ACHN (cell line): ENCODE measurements around the gene RASL10B.
"Not testable (repeated sequence)": the region's sequence is repeated elsewhere in the genome, so short reads cannot be mapped to it uniquely, and the experiment has no call there.

Source experiments
- DNase-seq: peaks from one replicate; pipeline ENCODE4 v3.0.0-alpha.2; 2015
- in situ Hi-C: cut with HindIII; loops from 2 replicates; pipeline ENCODE4 v1.10.0; 2017; ENCODE audit warnings: low sequenced_read_pairs, low pct_ligation_motif_present, low pct_unique_long_range_greater_than_20kb

The RASL10B gene

DNA sequence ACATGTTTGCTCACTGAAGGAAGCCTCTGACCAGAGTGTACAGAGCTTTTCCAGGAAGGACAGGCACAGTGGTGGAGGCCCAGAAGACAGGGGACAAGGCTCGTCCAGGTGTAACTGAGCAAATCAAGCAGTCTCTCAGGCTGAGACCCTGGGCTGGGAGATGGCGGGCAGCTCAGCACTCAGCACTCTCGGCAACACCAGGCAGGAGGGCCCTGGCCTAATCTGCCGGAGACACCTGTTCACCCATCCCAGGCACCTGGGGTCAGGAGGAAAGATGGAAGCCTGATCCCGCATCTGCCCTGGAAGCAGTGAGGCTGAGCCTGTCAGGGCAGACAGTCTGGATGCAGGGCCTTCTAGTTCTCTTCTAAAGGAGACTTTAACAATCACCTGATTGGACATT, 4.8 kb downstream of the RASL10B start:
- in situ Hi-C loops, result no loop called here
- no peak for DNase-seq

DNA sequence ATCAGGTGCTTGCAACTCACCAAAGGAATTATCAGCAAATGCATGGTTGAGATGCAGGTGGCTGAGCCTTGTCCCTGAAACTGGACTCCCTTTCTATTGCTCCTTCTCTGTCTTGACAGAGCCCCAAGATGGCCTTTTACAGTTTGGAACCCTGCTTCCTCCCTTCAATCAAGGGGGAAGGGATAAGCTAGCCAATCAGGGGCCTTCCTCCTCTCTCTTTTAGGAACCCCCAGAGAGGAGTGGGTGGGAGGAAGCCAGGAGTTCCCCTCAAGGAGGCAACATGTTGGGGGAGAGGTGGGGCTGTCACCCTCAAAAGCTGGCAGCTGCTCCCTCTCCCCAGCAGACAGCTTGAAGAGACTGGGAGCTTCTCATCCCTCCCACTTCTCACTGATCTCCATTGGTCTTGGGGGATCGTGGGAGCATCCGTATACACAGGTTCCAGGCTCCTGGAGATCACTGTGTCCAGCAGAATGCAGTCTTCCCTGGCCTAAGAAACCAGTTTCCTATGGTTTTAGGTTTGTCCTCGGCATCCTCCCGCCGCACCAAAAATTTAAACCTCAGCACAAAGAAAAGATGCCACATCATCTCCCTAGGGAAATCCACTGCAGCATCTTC, 7.2 kb downstream of the RASL10B start:
- no peak for DNase-seq
- in situ Hi-C loops, result no loop called here

DNA sequence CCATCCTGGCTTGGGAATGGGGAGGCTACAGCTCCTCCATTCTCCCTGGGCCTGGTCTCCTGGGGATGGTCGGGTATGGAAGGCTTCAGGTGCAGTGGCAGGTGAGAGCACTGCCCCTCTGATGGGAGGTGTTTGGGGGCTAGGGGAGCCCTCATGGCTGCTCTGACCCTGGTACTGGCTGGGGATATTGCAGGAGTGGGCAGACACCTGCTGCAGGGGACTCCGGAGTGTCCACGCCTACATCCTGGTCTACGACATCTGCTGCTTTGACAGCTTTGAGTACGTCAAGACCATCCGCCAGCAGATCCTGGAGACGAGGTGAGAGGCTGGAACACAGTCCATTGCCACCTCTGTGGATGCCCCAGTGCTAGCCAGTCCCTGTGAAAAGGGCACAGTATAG, 8.8 kb downstream of the RASL10B start:
- no peak for DNase-seq
- in situ Hi-C loops, result no loop called here

DNA sequence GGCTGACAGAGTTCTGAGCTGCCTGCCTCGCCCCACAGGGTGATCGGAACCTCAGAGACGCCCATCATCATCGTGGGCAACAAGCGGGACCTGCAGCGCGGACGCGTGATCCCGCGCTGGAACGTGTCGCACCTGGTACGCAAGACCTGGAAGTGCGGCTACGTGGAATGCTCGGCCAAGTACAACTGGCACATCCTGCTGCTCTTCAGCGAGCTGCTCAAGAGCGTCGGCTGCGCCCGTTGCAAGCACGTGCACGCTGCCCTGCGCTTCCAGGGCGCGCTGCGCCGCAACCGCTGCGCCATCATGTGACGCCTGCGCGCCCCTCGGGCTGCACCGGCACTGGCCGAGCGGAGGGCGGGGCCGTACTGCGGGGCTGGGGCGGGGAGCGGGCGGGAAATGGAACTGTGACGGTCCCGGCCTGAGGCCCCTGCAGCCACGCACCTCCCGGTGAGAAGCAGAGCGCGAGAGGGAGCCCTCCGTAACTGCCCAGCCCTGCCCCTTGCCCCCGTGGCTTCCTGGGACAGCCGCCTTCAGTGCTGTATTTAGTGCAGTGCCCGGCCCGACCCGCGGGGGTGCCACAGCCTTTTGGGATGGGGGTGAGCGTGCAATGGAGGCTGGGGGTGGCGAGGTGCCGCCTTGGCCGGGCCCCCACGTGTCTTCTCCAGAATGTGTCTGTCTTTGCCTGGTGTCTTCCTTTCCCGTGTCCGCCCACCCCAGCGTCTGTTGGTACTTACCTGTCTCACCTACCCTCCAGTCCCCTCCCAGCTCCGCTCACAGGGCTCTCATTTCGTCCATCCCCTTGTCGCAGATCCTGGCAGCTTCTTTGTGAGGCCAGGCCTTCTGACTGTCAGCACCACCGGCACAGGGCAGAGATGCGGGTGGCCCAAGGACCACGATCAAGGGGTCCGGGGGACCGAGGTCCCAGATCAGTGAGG, 9.8 kb downstream of the RASL10B start:
- in situ Hi-C loops, result no loop called here
- DNase-seq, result no peak

DNA sequence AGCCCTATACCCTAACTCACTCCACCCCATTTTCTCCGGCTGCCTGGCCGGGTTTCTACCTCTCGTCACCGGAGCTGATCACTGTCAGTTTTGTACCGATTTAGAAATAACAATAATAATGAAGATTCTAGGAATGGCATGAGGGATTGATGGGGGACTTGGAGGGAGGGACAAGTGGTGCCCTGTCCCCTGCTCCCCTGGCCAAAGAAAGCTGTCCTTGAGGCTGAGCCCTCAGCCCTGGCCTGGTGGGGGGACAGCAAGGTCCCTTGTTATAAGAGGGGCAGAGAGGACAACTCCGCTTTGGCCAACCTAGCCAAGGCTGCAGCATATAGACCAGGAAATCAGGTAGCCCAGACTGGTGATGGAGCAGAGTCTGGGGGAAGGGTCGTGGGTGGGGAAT, 11.1 kb downstream of the RASL10B start:
- in situ Hi-C loops, result no loop called here
- no peak for DNase-seq

DNA sequence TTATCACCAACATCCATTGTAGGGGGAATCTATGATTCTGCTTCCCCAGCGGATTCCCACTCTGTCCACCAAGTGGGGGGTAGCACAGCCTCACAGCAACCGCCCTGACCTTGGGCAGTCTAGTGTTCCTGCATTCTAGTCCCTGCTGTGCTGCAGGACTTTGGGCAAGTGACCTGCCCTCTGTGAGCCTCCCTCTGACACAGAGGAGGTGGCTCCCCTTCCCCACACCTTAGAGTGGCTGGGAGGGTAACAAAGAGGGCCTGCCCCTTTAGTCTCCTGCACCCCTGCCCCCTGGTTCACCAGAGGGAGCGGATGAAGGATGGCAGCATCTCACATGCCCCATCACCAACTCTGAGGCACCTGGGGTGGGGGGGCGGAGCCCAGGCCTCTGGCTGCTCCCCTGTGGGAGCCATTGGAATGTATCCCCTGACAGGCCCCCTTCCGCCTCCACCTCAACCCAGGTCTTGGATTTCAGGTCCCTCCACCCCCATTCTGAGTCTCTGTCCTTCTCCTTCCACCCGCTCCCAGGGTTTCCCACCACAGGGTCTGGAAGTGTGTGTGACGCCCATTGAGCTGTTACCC, 11.5 kb downstream of the RASL10B start:
- in situ Hi-C loops, result no loop called here

DNA sequence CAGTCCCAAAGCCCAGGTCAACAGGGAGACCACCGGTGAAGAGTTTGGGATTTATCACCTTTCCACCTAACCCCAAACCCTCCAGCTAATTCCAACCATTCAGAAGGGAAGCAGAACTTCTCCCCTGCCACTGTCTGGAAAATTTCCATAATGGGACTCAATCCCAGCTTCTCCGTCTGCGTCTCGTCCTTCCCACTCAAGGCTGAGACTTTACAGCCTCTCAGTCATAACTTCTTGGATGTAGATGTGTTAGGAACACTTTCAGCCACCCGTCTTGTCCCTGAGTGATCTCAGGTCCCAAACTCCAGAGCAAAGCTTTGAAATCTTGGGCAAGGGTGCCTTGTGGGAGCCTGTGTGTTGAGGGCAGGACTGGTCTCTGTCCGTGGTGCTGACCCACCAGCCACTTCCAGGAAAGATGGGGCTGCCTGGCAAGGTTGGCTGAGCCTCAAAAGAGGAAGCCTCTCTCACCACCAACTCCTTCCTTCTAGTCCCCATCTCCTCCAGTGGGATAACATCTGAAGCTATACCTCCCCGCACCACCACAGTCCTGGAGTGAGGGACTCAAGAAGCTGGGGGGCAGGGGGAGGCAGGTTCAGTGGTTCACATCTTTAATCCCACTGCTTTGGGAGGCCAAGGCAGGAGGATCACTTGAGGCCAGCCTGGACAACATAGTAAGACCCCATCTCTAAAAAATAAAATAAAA, 12.3 kb downstream of the RASL10B start:
- DNase-seq, result peak; percentile 54
- in situ Hi-C loops, result no loop called here

More for the DNA sequence above, 11.5 kb downstream of the RASL10B start:
- no peak for DNase-seq

DNA sequence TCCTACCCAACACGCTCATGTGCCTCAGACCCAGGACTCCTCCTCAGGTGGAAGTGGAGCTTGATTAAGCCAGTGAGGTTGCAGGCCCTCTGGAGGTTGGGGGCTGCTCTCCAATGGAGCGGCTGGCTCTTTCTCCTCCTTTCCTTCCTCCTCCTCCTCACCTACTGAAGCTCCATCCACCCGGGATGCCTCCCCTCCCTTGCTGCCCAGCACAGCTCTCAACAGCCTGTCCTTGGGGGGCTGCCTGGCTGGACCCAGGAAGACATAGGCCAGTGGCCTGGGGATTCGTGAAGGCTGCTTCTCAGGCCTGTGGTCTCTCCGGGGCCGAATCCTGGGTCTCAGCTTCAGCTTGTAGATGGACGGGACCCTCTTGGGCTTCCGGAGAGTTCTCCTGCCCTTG, 13.4 kb downstream of the RASL10B start:
- no peak for DNase-seq
- in situ Hi-C loops, result no loop called here

DNA sequence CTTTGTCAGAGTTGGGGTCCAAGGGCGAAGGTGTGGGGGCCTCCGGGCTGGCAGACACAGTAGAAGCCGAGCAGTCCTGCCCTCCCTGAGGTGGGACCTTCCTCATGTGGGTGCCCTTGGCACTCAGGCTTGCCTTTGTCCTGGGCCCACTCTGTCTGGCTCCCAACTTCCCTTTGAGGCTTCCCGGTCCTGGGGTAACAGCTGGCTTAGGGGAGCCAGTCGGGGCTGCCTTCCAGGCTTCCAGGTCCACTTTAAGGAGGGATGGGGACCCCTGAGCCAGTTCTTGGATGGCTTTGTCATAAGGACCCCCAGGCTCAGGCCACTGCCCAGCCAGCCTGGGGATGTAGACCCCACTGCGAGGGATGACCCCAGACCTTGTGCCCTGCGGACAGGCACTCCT, 13.8 kb downstream of the RASL10B start:
- no peak for DNase-seq
- in situ Hi-C loops, result no loop called here

DNA sequence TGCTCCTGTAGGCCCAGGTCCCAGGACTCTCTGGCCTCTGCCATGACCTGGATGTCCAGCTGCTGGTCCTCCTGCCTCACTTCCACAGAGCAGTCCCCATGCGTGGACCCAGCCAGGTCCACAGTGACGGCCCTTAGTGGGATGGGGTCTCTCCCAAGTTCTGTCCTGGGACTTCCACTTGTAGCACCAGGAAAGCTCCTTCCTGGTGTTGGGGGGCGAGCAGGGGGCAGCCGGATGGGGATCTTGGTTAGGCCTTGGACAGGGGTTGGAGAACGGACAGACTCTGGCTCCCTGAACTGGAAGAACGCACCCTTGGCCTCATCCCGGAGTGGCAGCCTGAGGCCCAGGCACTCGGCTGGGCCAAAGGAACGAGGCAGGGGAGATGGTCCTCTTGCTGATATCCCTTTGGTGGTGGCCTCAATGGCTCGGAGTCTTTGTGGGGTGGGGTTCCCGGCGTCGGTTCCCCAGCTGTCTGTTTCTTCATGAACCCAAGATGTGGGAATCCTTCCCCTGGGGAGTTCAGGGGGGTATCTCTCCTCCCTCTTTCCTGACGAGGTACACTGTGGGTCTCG, 14.4 kb downstream of the RASL10B start:
- no peak for DNase-seq
- in situ Hi-C loops, result no loop called here

DNA sequence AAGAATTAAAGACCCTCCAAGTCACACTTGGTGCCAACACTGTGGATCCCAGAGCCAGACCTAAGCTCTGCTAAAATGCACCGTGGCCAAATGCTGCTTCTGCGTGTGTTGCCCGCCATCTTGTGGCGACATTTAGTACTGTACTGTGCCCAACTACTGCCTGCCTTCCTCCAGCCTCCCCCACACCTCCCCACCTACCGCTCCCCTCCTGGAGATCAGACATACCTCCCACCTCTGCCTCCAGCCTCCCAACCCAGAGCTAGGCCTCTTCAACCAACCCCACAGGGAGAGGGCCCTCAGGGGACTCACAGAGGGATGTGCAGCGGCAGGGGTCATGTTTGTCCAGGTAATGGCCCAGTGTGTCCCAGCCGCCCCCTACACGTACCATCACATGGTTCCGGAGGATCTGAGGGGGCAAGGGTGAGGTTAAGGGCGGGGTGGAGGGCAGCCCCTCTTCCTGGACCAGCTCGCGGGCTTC, 16.1 kb downstream of the RASL10B start:
- in situ Hi-C loops, result no loop called here
- peak; percentile 81 for DNase-seq

DNA sequence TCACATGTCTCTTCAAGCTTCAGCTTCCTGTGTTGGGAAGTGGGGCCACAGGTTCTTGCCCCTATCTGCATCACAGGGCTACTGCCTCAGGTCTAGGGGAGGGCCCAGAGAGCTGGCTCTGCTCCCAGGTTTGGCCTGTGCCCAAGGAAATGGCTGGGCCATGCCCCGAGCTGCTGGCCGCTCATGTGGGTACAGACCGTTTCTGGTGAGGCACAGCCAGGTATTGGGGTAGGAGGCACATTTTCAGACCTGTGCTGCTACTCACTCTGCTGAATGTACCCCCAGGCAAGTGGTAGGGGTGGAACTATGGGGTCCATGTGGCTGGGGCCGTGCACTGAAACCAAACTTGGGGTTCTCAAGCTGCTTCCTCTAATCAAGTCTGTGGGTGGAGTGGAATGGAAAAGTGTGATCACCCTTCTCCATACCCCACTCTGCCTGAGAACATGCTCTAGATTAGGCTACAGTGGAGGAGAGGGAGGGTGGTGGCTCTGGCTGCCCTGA, 17.0 kb downstream of the RASL10B start:
- DNase-seq, result peak; percentile 43
- in situ Hi-C loops, result no loop called here

DNA sequence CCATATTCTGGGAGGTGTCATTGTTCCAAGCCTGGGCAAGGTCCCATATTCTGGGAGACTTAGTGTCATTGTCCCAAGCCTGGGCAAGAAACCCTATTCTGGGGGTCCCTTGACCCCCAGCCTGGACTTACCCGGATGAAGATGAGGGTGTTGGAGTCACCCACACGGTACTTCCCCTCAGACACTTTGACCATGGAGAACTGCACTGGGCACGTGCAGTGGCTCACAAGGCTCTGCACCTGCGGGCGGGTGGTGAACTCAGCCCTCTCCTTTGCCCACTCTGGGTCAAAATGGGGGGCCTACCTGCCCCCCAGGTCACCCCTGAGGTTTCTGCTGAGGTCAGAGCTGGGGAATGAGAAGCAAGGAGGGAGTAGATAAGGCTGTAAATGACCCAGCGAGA, 17.5 kb downstream of the RASL10B start:
- in situ Hi-C loops, result no loop called here
- no peak for DNase-seq

DNA sequence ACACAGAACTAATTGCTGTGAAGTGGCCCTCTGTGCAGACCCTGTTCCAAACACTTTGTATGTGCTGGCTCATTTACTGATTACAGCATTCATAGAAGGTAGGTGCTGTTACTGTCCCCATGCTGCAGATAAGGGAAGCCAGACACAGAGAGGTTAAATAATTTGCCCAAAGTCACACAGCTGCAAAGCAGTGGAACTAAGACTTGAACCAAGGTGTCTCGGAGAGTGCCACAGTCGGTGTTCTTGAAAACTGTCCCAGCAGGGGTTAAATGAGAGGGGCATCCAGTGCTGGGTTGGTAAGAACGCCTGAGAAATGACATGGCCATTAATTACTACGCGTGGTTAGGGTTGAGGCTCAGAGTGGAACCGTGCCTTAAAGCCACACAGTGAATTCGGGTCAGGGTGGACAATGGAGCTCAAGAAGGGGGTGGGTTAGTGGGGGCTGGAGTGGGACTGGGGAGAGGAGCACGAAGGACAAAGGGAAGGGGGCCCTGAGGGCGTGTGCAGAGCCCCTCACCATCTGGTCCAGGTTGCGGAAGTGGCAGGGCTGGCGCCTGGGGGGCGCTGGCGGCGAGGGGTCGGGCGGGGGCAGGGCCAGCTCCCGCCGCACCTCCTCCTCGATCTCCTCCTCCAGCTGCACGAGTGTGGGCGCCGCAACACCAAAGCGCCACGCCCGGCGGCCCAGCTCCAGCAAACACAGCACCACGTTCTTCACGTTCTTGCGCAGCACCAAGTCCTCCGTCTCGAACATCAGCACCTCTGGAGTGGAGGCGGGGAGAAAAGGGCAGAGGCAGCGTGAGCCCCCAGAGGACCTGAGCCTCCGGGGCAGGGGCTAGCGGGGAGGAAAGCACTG, 18.3 kb downstream of the RASL10B start:
- no peak for DNase-seq
- in situ Hi-C loops, result no loop called here

DNA sequence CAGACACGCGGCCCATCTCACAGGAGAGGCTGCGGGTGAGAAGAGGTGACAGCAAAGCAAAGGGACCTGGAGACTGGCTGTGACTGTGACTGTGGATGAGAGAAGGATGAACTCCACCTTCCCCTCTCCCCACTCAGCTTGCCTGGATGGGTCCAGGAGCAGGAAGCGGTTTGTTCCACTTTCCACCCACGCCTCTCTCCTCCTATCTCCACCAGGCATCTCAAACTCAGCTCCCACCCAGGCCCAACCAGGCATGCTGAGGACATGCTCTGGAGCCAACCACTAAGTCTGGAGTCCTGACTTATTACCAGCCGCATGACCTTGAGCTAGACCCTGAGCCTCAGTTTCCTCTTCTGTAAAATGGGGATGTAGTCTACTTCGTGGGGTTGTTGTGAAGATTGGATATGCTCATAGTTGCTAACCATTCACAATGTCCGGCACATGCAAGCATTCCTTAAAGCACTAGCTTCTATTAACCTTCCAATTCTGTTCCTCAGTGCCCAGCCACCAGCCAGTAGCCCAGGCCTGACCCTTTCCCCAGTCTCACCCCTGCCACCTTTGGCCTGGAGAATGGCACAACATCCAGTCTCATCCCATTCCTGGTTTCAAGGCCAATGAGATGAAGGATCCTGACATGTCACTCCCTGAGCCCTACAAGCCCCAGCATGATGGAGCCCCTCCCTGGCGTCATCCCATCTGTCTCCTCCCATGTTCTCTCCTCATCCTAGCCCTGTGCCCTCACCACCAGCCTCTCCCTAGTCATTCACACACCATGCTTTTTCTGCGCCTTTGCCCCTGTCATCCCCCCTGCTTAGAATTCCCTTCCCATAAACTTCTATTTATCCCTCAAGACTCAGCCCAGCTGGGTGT, 19.3 kb downstream of the RASL10B start:
- in situ Hi-C loops, result no loop called here
- no peak for DNase-seq

DNA sequence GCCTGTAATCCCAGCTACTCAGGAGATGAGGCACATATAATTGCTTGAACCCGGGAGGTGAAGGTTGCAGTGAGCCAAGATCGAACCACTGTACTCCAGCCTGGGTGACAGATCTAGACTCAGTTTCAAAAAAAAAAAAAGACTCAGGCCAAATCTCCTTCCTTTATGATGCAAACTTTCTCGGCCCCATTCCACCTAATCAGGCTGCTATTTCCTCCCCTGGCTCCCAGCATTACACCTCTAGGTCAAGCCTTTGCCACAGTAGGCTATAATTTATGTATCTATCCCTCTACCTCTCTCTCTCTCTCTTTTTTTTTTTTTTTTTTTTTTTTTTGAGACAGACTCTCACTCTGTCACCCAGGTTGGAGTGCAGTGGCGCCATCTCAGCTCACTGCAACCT, 20.1 kb downstream of the RASL10B start:
- in situ Hi-C loops, DNase-seq: not testable (repeated sequence)

DNA sequence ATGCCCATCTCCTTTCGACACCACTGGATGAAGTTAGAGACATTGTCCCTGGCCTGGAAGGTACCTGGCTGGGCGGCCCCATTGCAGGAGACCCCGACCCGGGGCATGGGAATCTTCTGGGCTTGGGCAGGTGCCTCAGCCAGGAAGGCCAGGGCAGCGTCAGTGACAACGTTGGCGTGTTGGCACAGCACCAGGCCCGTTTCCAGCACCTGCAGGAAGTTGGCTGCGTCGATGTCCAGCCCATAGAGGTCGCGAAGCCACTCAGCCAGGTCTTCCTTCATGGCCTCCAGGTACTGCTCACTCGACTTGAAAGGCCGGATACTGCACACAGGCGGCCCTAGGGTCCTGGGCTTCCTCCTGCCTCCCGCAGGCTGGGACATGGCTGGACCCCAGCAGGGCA, 21.0 kb downstream of the RASL10B start:
- in situ Hi-C loops, result no loop called here
- DNase-seq, result no peak
